COLO668 (cell line): ENCODE data around the gene LRRC26.

ENCODE experiments used
- DNase-seq: peaks from one replicate; lab custom pipeline; 2025; ENCODE audit not compliant: unreplicated experiment; lab: John Stamatoyannopoulos, UW

LRRC26 gene

GRCh38 chr9:137199411-137200121, 29.7 kb upstream of the LRRC26 start:
- DNase-seq = peak; percentile 30

DNA sequence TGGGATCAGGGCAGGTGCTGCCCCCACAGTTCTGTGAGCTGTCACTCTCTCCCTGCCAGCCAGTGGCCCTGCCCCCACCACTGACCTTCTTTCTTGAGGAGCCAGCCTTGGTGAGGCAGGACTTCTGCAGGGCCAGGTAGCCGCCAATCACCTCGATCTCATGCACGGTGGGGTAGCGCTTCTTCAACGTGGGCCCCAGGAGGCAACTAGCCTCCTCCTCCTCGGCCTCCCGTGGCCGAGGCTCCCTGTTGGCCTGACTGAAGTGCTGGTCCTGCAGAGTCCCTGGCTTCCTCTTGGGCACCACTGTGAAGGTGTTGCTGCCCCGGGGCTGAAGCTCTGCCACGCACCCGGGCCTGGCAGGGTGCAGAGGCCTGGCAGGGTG, 29.0 kb upstream of the LRRC26 start:
- peak; percentile 27 for DNase-seq

- DNase-seq = peak; percentile 75
Observed at GRCh38 chr9:137198051-137198901, 28.4 kb upstream of the LRRC26 start.

- peak; percentile 99 for DNase-seq
Observed at GRCh38 chr9:137195525-137196220, 25.8 kb upstream of the LRRC26 start.

DNA sequence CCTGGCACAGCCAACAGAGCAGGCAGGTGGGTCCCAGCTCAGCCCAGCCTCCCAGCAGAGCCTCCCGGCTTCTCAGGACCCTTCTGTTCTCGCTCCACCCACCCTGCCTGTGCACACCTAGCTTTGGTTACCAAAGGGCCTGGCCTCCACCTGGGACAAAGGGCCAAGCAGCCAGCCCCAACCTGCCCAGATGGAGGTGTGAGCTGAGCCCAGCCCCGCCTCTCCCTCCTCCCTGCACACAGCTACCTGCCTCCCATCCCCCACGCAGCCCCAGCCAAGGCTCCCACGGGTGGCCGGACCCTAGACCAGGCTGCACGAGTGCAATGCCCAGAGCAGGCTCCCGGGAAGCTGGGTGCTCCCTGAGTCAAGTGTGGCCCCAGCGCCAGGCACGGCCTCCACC, 25.1 kb upstream of the LRRC26 start:
- peak; percentile 88 for DNase-seq

DNA sequence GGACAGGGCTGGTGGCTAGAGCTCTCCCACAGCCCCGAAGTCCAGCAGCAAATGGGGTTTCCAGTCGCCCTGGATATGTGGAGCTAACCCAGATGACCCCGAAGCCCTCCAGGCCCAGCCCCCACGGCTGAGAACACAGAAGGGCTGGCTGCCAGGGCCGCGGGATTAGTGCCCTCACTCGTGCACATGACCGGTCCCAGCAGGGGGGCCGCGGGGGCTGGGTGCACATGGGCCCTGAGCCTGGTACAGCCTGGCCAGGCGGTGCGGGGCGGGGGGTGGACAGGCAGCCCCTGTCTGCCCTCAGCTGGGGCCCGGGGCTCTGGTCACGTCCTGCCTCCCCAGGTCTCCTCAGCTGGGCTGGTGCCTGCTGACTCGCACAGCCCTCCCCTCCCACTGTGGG, 24.5 kb upstream of the LRRC26 start:
- DNase-seq = peak; percentile 74

GRCh38 chr9:137193771-137194170, 23.9 kb upstream of the LRRC26 start:
- peak; percentile 44 for DNase-seq

- no peak for DNase-seq
Observed at GRCh38 chr9:137192859-137193258, 23.0 kb upstream of the LRRC26 start.

- DNase-seq = no peak
Observed at GRCh38 chr9:137192448-137192780, 22.6 kb upstream of the LRRC26 start.

GRCh38 chr9:137191691-137192447, 22.0 kb upstream of the LRRC26 start:
- no peak for DNase-seq

DNA sequence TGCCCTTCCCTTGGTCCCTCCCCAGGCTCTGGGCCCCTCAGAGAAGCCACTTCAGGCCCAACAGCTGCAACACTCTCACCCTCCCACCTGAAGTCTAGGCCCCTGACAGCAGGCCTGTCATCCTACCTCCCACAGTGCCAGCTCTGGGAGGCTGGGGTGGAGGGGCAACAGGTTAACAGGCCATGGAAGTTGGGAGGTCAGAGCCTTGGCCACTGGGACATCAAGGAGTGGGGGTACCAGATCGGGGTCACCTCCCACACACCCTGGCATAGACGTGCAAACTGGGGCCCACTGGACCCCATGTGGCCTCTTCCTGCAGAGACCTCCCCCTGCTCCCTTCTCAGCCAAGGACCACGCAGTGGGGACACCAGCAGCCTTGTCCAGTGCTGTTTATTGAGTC, 21.4 kb upstream of the LRRC26 start:
- no peak for DNase-seq

- DNase-seq = peak; percentile 28
Observed at GRCh38 chr9:137190315-137190856, 20.5 kb upstream of the LRRC26 start.

- no peak for DNase-seq
Observed at GRCh38 chr9:137189297-137190295, 19.7 kb upstream of the LRRC26 start.

GRCh38 chr9:137188490-137189296, 18.8 kb upstream of the LRRC26 start, which contains the start of the genes ANAPC2 and SSNA1:
Gene ANAPC2 (minus strand): TSS chr9:137188560. CDS start chr9:137188532, 28 bp downstream.
Gene SSNA1 (plus strand): TSS chr9:137188676. CDS start chr9:137188727, 51 bp downstream.
- DNase-seq = peak; percentile 97

- no peak for DNase-seq
Observed at GRCh38 chr9:137188086-137188489, 18.2 kb upstream of the LRRC26 start.

GRCh38 chr9:137187386-137187785, 17.5 kb upstream of the LRRC26 start:
- no peak for DNase-seq

DNA sequence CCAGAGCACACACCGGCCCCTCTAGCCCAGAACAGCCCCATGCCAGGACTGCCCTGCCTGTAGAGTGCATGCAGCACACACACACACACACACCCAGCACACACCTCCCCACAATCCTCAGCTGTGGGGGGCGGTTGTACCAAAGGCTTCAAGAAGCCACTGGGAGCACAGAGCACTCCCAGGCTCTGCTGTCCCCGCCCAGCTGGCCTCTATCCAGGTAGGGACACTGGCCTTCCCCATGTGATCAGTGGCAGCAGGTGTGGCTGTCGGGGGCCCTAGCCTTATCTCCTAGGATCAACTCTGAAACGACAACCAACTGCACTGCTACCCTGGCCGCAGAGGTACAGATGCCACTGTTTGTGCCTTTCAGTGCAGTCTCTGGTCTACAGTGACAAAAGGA, 16.5 kb upstream of the LRRC26 start:
- peak; percentile 18 for DNase-seq

GRCh38 chr9:137185921-137186320, 16.1 kb upstream of the LRRC26 start:
- no peak for DNase-seq
